Limb (tissue), 2 donors: Measurements from ENCODE around the gene CACNA1S.

Source experiments
- DNase-seq, 2 donors: peaks; one replicate each; pipeline ENCODE4 v3.0.0-alpha.2; 2016; ENCODE audit errors: extremely low spot score in 2 of 2

Gene CACNA1S

GRCh38 chr1:201063145-201063544, 49.1 kb downstream of the CACNA1S start:
- DNase-seq, result no peak

- no peak for DNase-seq
Measured at GRCh38 chr1:201062511-201063091, 49.6 kb downstream of the CACNA1S start.

- no peak for DNase-seq
Measured at GRCh38 chr1:201061886-201062285, 50.3 kb downstream of the CACNA1S start.

- DNase-seq, result no peak
Measured at GRCh38 chr1:201061049-201061448, 51.2 kb downstream of the CACNA1S start.

GRCh38 chr1:201060586-201060985, 51.6 kb downstream of the CACNA1S start:
- DNase-seq, result no peak

GRCh38 chr1:201059871-201060555, 52.2 kb downstream of the CACNA1S start:
- DNase-seq, result no peak

GRCh38 chr1:201059401-201059800, 52.8 kb downstream of the CACNA1S start:
- DNase-seq, result no peak

- DNase-seq, result no peak
Measured at GRCh38 chr1:201054091-201054543, 58.1 kb downstream of the CACNA1S start.

GRCh38 chr1:201053155-201053860, 58.9 kb downstream of the CACNA1S start:
- DNase-seq, result no peak

GRCh38 chr1:201051399-201051798, 60.8 kb downstream of the CACNA1S start:
- no peak for DNase-seq

GRCh38 chr1:201050515-201051277, 61.5 kb downstream of the CACNA1S start:
- no peak for DNase-seq

- DNase-seq, result no peak
Measured at GRCh38 chr1:201049248-201049831, 62.9 kb downstream of the CACNA1S start.

- DNase-seq, result no peak
Measured at GRCh38 chr1:201048521-201048920, 63.7 kb downstream of the CACNA1S start.

- DNase-seq, result no peak
Measured at GRCh38 chr1:201044119-201044518, 68.1 kb downstream of the CACNA1S start.

- DNase-seq, result peak; percentile 73 to 78
Measured at GRCh38 chr1:201042779-201043461, 69.3 kb downstream of the CACNA1S start.

- no peak for DNase-seq
Measured at GRCh38 chr1:201041011-201041410, 71.2 kb downstream of the CACNA1S start.

GRCh38 chr1:201039876-201040275, 72.3 kb downstream of the CACNA1S start:
- DNase-seq, result no peak

GRCh38 chr1:201039418-201039817, 72.8 kb downstream of the CACNA1S start:
- no peak for DNase-seq

- no peak for DNase-seq
Measured at GRCh38 chr1:201038186-201038876, 73.9 kb downstream of the CACNA1S start.

GRCh38 chr1:201036188-201036842, 75.9 kb downstream of the CACNA1S start:
- no peak for DNase-seq
